WTC11 (cell line): ENCODE measurements around the gene NLGN1.

ENCODE experiments used
- ATF2 ChIP-seq: sonication (generic); formaldehyde crosslinking; IDR thresholded peaks from 2 replicates; pipeline ENCODE4 v1.8.1; 2022; ENCODE audit warnings: low read depth, missing genetic modification reagents, borderline replicate concordance
- CTCF ChIP-seq: fragments of 200-600 bp; IDR thresholded peaks from 2 replicates; pipeline ENCODE4 v1.8.0; 2022; ENCODE audit warnings: antibody characterized with exemption
- FOXP4 ChIP-seq: sonication (generic); formaldehyde crosslinking; IDR thresholded peaks from 2 replicates; pipeline ENCODE4 v1.8.0; 2022; ENCODE audit warnings: mild to moderate bottlenecking, missing genetic modification reagents
- NFATC4 ChIP-seq: fragments of 250-450 bp; sonication (Bioruptor Pico); IDR thresholded peaks from 2 replicates; pipeline ENCODE4 v1.9.0; 2021; ENCODE audit warnings: mild to moderate bottlenecking
- NFYB ChIP-seq: sonication (generic); formaldehyde crosslinking; conservative IDR thresholded peaks from 2 replicates; pipeline ENCODE4 v1.8.0; 2022; ENCODE audit warnings: low read depth, missing genetic modification reagents
- RELA ChIP-seq: sonication (generic); formaldehyde crosslinking; IDR thresholded peaks from 2 replicates; pipeline ENCODE4 v1.8.1; 2022; ENCODE audit warnings: missing genetic modification reagents, mild to moderate bottlenecking, borderline replicate concordance
- ZNF121 ChIP-seq: sonication (generic); formaldehyde crosslinking; IDR thresholded peaks from 2 replicates; pipeline ENCODE4 v1.8.0; 2023; ENCODE audit warnings: missing genetic modification reagents
- TF ChIP-seq, protein P1 (sequence below): sonication (generic); formaldehyde crosslinking; IDR thresholded peaks from 2 replicates; pipeline ENCODE4 v1.8.0; 2022; ENCODE audit warnings: mild to moderate bottlenecking, missing genetic modification reagents
- TF ChIP-seq, protein P2 (sequence below): sonication (generic); formaldehyde crosslinking; conservative IDR thresholded peaks from 2 replicates; pipeline ENCODE4 v1.8.1; 2022; ENCODE audit warnings: mild to moderate bottlenecking, missing genetic modification reagents
- TF ChIP-seq, protein P3 (sequence below): sonication (generic); formaldehyde crosslinking; IDR thresholded peaks from 2 replicates; pipeline ENCODE4 v1.8.0; 2022; ENCODE audit warnings: missing genetic modification reagents

DNA sequence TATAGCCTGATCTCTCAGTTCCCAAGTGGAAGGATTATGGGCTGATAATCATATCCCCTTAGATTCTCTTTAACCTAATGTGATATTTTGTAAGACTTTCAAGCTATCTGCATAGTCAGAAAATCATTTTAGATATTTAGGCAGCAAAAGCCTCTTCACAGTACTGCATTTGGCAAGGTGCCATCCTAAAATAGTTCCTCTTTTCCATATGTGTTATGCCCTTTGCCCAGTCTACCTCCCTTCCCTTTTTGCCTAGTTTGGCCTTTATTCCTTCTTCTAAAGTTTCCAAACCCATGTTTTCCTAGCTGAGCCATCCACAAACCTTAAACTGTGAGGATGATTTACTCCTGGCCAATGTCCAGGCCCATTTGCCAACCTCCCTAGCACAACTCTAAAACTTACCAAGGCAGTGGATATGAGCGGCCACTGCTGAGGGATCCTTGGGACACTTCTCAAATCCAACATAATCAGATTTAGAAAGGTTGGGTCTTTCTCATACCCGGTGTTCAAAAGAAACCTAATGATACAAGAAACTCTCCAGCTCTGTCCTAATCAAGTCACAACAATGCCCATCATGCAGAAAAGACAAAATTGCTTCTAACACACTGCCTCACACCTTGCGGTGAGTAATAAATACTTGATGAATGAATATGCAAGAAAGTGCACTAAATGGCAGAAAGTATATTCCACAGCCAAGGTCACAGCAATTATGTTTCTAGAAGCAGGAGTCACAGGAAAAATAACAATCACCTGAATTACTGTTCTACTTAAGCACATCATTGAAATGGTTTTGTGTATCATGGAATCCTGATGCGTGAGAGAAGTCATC lies 493.9 kb downstream of the NLGN1 start:
- TF ChIP-seq, protein P1, sequence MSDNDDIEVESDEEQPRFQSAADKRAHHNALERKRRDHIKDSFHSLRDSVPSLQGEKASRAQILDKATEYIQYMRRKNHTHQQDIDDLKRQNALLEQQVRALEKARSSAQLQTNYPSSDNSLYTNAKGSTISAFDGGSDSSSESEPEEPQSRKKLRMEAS (CRISPR knock-in tag): no peak
- TF ChIP-seq NFATC4 (no peak), ZNF121 (no peak), CTCF (no peak), NFYB (no peak), ATF2 (CRISPR knock-in tag) (no peak), RELA (CRISPR knock-in tag) (no peak), FOXP4 (CRISPR knock-in tag) (no peak)
- TF ChIP-seq, protein P2, sequence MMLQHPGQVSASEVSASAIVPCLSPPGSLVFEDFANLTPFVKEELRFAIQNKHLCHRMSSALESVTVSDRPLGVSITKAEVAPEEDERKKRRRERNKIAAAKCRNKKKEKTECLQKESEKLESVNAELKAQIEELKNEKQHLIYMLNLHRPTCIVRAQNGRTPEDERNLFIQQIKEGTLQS: no peak
- TF ChIP-seq, protein P3, sequence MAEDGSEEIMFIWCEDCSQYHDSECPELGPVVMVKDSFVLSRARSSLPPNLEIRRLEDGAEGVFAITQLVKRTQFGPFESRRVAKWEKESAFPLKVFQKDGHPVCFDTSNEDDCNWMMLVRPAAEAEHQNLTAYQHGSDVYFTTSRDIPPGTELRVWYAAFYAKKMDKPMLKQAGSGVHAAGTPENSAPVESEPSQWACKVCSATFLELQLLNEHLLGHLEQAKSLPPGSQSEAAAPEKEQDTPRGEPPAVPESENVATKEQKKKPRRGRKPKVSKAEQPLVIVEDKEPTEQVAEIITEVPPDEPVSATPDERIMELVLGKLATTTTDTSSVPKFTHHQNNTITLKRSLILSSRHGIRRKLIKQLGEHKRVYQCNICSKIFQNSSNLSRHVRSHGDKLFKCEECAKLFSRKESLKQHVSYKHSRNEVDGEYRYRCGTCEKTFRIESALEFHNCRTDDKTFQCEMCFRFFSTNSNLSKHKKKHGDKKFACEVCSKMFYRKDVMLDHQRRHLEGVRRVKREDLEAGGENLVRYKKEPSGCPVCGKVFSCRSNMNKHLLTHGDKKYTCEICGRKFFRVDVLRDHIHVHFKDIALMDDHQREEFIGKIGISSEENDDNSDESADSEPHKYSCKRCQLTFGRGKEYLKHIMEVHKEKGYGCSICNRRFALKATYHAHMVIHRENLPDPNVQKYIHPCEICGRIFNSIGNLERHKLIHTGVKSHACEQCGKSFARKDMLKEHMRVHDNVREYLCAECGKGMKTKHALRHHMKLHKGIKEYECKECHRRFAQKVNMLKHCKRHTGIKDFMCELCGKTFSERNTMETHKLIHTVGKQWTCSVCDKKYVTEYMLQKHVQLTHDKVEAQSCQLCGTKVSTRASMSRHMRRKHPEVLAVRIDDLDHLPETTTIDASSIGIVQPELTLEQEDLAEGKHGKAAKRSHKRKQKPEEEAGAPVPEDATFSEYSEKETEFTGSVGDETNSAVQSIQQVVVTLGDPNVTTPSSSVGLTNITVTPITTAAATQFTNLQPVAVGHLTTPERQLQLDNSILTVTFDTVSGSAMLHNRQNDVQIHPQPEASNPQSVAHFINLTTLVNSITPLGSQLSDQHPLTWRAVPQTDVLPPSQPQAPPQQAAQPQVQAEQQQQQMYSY (CRISPR knock-in tag): no peak
